Neuronal stem cell (in vitro differentiated cells): ENCODE measurements around the gene NDUFS7.

Source experiments
- DNase-seq: peaks from one replicate; pipeline ENCODE4 v3.0.0-alpha.2; 2013; ENCODE audit warnings: low spot score
- H2AFZ ChIP-seq: one replicate; pipeline ENCODE4 v1.6.1; 2013; ENCODE audit warnings: mild to moderate bottlenecking, low read length, inconsistent platforms
- H2AK5ac ChIP-seq: 2 replicates; pipeline ENCODE4 v1.6.1; 2013; ENCODE audit warnings: low read depth, mild to moderate bottlenecking, inconsistent platforms, low read length, moderate library complexity, mixed read lengths
- H2BK120ac ChIP-seq: 2 replicates; pipeline ENCODE4 v1.6.1; 2013; ENCODE audit warnings: low read depth, mild to moderate bottlenecking, inconsistent platforms, low read length, moderate library complexity, mixed read lengths
- H2BK12ac ChIP-seq: one replicate; pipeline ENCODE4 v1.6.1; 2013; ENCODE audit warnings: low read length, inconsistent platforms
- H2BK15ac ChIP-seq: 2 replicates; pipeline ENCODE4 v1.6.1; 2013; ENCODE audit warnings: mild to moderate bottlenecking, low read length, inconsistent platforms, mixed read lengths
- H2BK5ac ChIP-seq: one replicate; pipeline ENCODE4 v1.6.1; 2013; ENCODE audit warnings: inconsistent platforms, mild to moderate bottlenecking, low read length, moderate library complexity
- H3K14ac ChIP-seq: one replicate; pipeline ENCODE4 v1.6.1; 2013; ENCODE audit warnings: low read length, inconsistent platforms
- H3K18ac ChIP-seq: 2 replicates; pipeline ENCODE4 v1.6.1; 2013; ENCODE audit warnings: low read length, inconsistent platforms
- H3K23ac ChIP-seq: 2 replicates; pipeline ENCODE4 v1.6.1; 2013; ENCODE audit warnings: low read depth, mild to moderate bottlenecking, mixed read lengths, low read length, inconsistent platforms; ENCODE audit not compliant: poor library complexity
- H3K27ac ChIP-seq: replicated peaks from 3 replicates; pipeline ENCODE4 v1.5.1; 2013; ENCODE audit warnings: low read length, inconsistent platforms
- H3K27me3 ChIP-seq, 3 experiments: 2 replicates each; pipeline ENCODE4 v1.6.1; 2013; ENCODE audit warnings: low read length in 3 of 3, mild to moderate bottlenecking in 2 of 3, inconsistent platforms in 1 of 3, low read depth in 1 of 3, mixed read lengths in 1 of 3, moderate library complexity in 1 of 3; ENCODE audit not compliant: control insufficient read depth in 3 of 3, insufficient read depth in 3 of 3
- H3K36me3 ChIP-seq, 2 donors: replicated peaks in 1 of 2; 2 replicates each; pipeline ENCODE4 v1.6.1; 2013; ENCODE audit warnings: low read length in 2 of 2; ENCODE audit not compliant: control insufficient read depth in 2 of 2, insufficient read depth in 2 of 2
- H3K4ac ChIP-seq: 2 replicates; pipeline ENCODE4 v1.6.1; 2013; ENCODE audit warnings: inconsistent platforms, mild to moderate bottlenecking, low read length, moderate library complexity
- H3K4me1 ChIP-seq, 2 donors: 1 replicate in 1 of 2; 2 replicates in 1 of 2; pipeline ENCODE4 v1.6.1; 2013; ENCODE audit warnings: low read length in 2 of 2, low read depth in 1 of 2; ENCODE audit not compliant: control insufficient read depth in 2 of 2, insufficient read depth in 1 of 2
- H3K4me2 ChIP-seq: one replicate; pipeline ENCODE4 v1.6.1; 2013; ENCODE audit warnings: mild to moderate bottlenecking, low read length, inconsistent platforms; ENCODE audit not compliant: insufficient read depth, poor library complexity, severe bottlenecking
- H3K4me3 ChIP-seq, 2 donors: 2 replicates each; pipeline ENCODE4 v1.5.1; 2013; ENCODE audit warnings: low read length in 2 of 2, mild to moderate bottlenecking in 2 of 2, inconsistent platforms in 1 of 2, moderate library complexity in 1 of 2
- H3K79me1 ChIP-seq: one replicate; pipeline ENCODE4 v1.6.1; 2013; ENCODE audit warnings: low read depth, mild to moderate bottlenecking, inconsistent platforms, low read length, moderate library complexity
- H3K9ac ChIP-seq: one replicate; pipeline ENCODE4 v1.6.1; 2013; ENCODE audit warnings: mild to moderate bottlenecking, low read depth, low read length, inconsistent platforms; ENCODE audit not compliant: poor library complexity
- H3K9me3 ChIP-seq, 2 donors: replicated peaks in 1 of 2; 2 replicates each; pipeline versions ENCODE3 to v1.6.1; 2013; ENCODE audit warnings: low read length in 2 of 2, mild to moderate bottlenecking in 2 of 2, inconsistent platforms in 1 of 2, low read depth in 1 of 2, mixed read lengths in 1 of 2, moderate library complexity in 1 of 2; ENCODE audit not compliant: control insufficient read depth in 2 of 2, insufficient read depth in 1 of 2
- H4K8ac ChIP-seq: one replicate; pipeline ENCODE4 v1.6.1; 2013; ENCODE audit warnings: low read depth, mild to moderate bottlenecking, inconsistent platforms, low read length, moderate library complexity
- H4K91ac ChIP-seq: one replicate; pipeline ENCODE4 v1.6.1; 2013; ENCODE audit warnings: low read length, low read depth, mild to moderate bottlenecking, inconsistent platforms; ENCODE audit not compliant: poor library complexity
- WGBS, 2 donors: extraction: QIAGEN DNeasy Blood & Tissue Kit; methylation state at CpG; one replicate each; pipeline ENCODE4 v1.1.7; 2013; ENCODE audit warnings: missing lambda C conversion rate in 2 of 2, mixed read lengths in 1 of 2; ENCODE audit not compliant: insufficient read length in 2 of 2, insufficient replicate concordance in 1 of 2; ENCODE audit errors: extremely low coverage in 2 of 2; 5-methylcytosine and 5-hydroxymethylcytosine counted together

Gene NDUFS7

DNA sequence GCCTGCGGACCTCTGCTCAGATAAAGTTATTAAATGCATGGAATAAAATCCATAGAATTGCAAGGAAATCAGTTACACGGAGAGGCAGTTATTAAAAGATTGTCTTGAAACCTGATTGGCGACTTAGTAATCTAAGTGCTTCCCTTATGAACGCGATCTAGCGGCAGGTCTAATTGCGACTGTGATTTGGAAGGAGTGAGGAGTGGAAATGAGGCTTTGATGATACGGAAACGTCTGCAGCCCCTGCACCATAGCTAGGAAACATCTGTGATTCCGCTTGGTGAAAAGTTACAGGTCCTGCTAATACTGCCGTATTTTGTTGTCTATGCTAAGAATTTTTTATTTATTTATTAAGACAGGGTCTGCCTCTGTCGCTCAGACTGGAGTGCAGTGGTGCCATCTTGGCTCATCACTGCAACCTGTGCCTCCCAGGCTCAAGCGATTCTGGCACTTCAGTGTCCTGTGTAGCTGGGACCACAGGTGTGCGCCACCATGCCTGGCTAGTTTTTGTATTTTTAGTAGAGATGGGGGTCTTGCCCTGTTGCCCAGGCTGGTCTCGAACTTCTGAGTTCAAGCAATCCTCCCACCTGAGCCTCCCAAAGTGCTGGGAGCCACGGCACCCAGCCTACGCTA lies 887 bp downstream of the NDUFS7 start:
- Histone ChIP-seq H3K4ac (no peak overlapping the region), H2AK5ac (peak overlapping the region; percentile 94), H3K36me3 (peaks cover 14 to 16% of the 10 kb centered on the region in 2 donors), H3K79me1 (peaks cover 21% of the 10 kb centered on the region), H3K9ac (no peak overlapping the region), H2BK12ac (no peak overlapping the region), H2BK15ac (peak overlapping the region; percentile 97), H3K23ac (no peak overlapping the region), H3K18ac (no peak overlapping the region), H3K4me2 (peak overlapping the region; percentile 98), H4K8ac (no peak overlapping the region), H3K27ac (no peak overlapping the region), H3K27me3 (peaks cover 0 to 2% (median 0%) of the 10 kb centered on the region in 3 experiments), H2AFZ (peak overlapping the region; percentile 91), H3K9me3 (peaks cover 0 to 4% of the 10 kb centered on the region in 2 donors), H3K4me1 (peaks cover 5 to 14% of the 10 kb centered on the region in 2 donors), H3K4me3 (peak overlapping the region; percentile 89 to 90), H4K91ac (no peak overlapping the region), H2BK120ac (no peak overlapping the region), H2BK5ac (peak overlapping the region; percentile 94), H3K14ac (no peak overlapping the region)
- no peak for DNase-seq
- WGBS, 2 donors: no CpG with 5 or more reads among the region's 17 CpGs

DNA sequence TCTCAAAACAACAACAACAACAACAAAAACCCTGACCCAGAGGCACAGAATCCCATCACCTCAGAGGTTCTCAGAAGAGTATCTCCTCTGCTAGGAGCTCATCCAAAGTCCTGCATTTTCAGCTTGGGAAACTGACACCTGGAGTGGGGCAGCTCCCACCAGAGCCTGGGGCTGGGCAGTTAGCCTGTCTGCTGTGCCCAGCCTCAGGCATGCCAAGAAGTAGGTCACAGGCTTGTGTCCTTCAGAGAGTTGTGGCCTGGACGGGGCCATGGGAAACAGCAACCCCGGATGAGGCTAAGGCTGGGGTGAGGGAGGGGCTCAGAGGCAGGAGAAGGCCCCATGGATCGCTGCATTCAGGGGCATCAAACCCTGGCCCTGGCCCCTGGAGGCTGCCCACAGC lies 2.1 kb downstream of the NDUFS7 start:
- no peak overlapping the region for H2AFZ ChIP-seq
- no peak overlapping the region for H3K4ac ChIP-seq
- H4K91ac ChIP-seq: no peak overlapping the region
- H3K4me1 ChIP-seq: peaks cover 5 to 10% of the 10 kb centered on the region in 2 donors
- no peak overlapping the region for H4K8ac ChIP-seq
- no CpG with 5 or more reads among the region's 3 CpGs for WGBS, 2 donors
- H2BK5ac ChIP-seq: no peak overlapping the region
- H2BK15ac ChIP-seq: no peak overlapping the region
- H3K36me3 ChIP-seq: peaks cover 15 to 25% of the 10 kb centered on the region in 2 donors
- peaks cover 0 to 2% (median 0%) of the 10 kb centered on the region in 3 experiments for H3K27me3 ChIP-seq
- H3K27ac ChIP-seq: no peak overlapping the region
- H3K4me2 ChIP-seq: no peak overlapping the region
- no peak overlapping the region for H3K18ac ChIP-seq
- no peak overlapping the region for H2AK5ac ChIP-seq
- H3K4me3 ChIP-seq: no peak overlapping the region
- H3K9ac ChIP-seq: no peak overlapping the region
- no peak for DNase-seq
- H2BK12ac ChIP-seq: no peak overlapping the region
- H3K9me3 ChIP-seq: peaks cover 0 to 4% of the 10 kb centered on the region in 2 donors
- no peak overlapping the region for H2BK120ac ChIP-seq
- no peak overlapping the region for H3K14ac ChIP-seq
- H3K79me1 ChIP-seq: peaks cover 23% of the 10 kb centered on the region
- H3K23ac ChIP-seq: no peak overlapping the region

DNA sequence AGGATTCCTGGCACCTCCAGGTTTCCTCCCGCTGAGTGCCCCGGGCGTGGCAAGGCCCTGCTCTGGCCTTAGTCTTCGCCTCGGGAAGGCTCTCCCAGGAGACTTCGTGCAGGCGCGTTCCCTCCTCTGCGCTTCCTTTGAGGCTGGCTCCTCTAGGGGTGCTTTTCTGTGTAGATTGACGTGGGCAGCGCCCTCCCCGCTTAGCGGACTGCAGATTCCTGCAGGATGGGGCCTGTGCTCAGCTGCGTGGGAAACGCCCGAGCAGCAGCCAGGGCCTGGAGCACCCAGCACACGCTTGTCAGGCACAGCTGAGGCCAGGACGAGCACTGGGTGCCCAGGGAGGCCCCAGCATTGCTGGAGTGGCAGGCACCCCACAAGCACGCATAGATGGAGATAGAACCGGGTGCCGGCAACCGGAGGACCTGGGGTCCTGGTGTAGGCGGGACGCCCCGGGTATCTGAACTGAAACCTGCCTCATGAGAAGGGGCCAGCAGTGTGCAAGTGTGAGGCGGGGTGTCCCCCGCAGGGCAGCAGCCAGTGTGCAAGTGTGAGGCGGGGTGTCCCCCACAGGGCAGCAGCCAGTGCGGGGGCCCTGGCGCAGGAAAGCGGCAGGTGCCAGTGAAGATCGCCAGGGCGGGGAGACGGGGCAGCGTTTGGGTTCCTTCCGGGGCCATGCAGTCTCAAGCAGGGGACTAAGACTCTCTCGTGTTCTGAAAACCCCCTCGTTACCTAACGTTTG lies 3.4 kb downstream of the NDUFS7 start:
- Histone ChIP-seq H2AFZ (no peak overlapping the region), H3K14ac (no peak overlapping the region), H3K27me3 (peaks cover 0 to 2% (median 0%) of the 10 kb centered on the region in 3 experiments), H3K4ac (no peak overlapping the region), H3K4me3 (no peak overlapping the region), H2BK12ac (peak overlapping the region; percentile 41), H3K9ac (no peak overlapping the region), H4K8ac (no peak overlapping the region), H3K23ac (no peak overlapping the region), H3K27ac (no peak overlapping the region), H3K4me2 (no peak overlapping the region), H2AK5ac (no peak overlapping the region), H3K18ac (no peak overlapping the region), H3K4me1 (peaks cover 0 to 4% of the 10 kb centered on the region in 2 donors), H3K79me1 (peaks cover 21% of the 10 kb centered on the region), H3K36me3 (peaks cover 19 to 31% of the 10 kb centered on the region in 2 donors), H2BK120ac (no peak overlapping the region), H4K91ac (no peak overlapping the region), H3K9me3 (peaks cover 0 to 4% of the 10 kb centered on the region in 2 donors), H2BK5ac (no peak overlapping the region), H2BK15ac (no peak overlapping the region)
- DNase-seq: no peak
- WGBS, 2 donors: no CpG with 5 or more reads among the region's 39 CpGs
